ENCODE results near the gene SLC34A1. TPM values are rescaled to one million over a fixed set of nuclear protein-coding genes. Genes with fewer than 3 reads are reported as not detected.
"Not testable (repeated sequence)": the region's sequence is repeated elsewhere in the genome, so short reads cannot be mapped to it uniquely, and the experiment has no call there.

Gene SLC34A1
- total RNA-seq, 3 donors from 2014 or later: not detected

DNA sequence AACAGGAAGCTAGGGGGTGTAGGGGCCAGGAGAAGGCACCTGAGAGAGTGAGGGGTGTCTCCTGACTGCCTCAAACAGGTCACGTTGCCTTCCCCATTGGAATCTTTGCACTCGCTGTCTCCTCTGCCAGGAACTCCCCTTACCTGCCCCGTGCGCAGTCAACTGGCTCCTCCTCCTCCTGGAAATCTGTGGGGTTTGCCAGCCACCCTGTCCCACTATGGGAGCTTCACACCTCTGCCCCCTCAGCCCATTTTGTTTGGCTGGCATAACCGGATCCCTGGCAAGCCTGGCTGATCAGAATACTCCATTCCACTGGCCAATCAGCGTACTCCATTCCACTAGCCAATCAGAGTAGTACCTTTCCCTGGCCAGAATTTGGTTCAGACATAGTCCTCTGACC lies 10.4 kb upstream of the SLC34A1 start:
- Histone ChIP-seq H3K4me1 (ENCODE audit: low read depth) (peaks cover 8% of the 10 kb centered on the region), H3K9me3 (no peaks in the 10 kb centered on the region), H3K36me3 (ENCODE audit: low read depth) (no peaks in the 10 kb centered on the region), H3K4me3 (no peak overlapping the region)
- intact Hi-C loops (cut with DNase I, micrococcal nuclease): no loop called here
- DNase-seq (no peak), ATAC-seq (no peak)
- no peak for TF ChIP-seq CTCF (IDR thresholded peaks at IDR 0.05)

DNA sequence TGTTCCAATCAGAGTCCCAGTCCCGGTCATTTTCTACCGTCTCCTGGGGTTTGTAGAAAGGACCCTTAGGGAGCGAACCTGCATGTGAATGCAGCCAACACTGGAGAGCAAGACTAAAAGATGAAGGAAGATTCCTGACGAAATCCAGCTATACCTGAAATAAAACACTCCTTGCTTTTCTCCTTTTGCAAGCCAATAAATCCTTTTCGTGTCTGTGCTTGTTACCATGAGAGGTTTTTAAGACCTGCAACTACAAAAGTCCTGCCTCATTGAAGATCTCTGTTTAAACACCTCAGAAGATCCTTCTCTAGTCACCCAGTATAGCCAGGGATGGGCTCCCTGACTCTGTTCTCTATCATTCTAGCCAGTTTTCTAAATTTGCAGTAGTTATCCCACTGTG lies 10.0 kb upstream of the SLC34A1 start:
- H3K4me1 ChIP-seq (ENCODE audit: low read depth): peaks cover 8% of the 10 kb centered on the region
- DNase-seq (no peak), ATAC-seq (no peak)
- H3K9me3 ChIP-seq: no peaks in the 10 kb centered on the region
- intact Hi-C loops (cut with DNase I, micrococcal nuclease): no loop called here
- no peak overlapping the region for H3K4me3 ChIP-seq
- H3K36me3 ChIP-seq (ENCODE audit: low read depth): no peaks in the 10 kb centered on the region
- no peak for TF ChIP-seq CTCF (IDR thresholded peaks at IDR 0.05)

DNA sequence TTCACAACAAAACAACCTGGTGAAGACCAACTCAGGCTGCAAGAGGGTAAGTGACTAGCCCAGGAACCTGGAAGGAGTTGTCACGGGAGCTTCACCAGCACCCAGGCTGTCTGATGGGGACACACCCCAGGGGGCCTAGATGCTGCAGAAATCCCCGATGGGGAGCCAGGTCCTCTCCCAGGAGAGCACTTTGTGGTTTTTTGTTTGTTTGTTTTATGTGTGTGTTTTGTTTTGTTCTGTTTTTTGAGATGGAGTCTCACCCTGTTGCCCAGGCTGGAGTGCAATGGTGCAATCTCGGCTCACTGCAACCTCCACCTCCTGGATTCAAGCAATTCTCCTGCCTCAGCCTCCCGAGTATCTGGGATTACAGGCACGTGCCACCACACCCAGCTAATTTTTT lies 8.7 kb upstream of the SLC34A1 start:
- intact Hi-C loops (cut with DNase I, micrococcal nuclease); H3K4me1 ChIP-seq (ENCODE audit: low read depth); H3K9me3 ChIP-seq; H3K4me3 ChIP-seq; DNase-seq; H3K36me3 ChIP-seq (ENCODE audit: low read depth); ATAC-seq: not testable (repeated sequence)

DNA sequence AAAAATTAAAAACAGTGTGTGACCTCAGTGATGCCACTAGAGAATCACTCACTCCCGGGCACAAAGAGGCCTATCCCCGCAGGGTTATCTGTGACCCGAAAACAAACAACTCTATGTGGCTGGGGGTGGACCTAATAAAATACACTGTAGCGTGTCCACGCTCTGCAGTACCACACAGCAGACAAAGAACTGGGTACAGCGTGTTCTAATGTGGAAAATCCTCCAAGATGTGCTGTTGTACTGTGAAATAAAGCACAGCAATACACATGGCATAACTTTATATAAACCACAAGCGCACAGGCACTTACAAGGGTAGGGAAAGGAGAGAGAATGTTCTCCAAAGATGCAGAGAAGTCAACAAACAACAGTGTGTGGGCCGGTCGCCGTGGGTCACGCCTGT lies 8.1 kb upstream of the SLC34A1 start:
- Histone ChIP-seq H3K4me1 (ENCODE audit: low read depth) (peaks cover 3% of the 10 kb centered on the region), H3K36me3 (ENCODE audit: low read depth) (no peaks in the 10 kb centered on the region), H3K9me3 (no peaks in the 10 kb centered on the region), H3K4me3 (no peak overlapping the region)
- DNase-seq: no peak
- no peak for TF ChIP-seq CTCF (IDR thresholded peaks at IDR 0.05)
- intact Hi-C loops (cut with DNase I, micrococcal nuclease): no loop called here
- ATAC-seq: no peak

DNA sequence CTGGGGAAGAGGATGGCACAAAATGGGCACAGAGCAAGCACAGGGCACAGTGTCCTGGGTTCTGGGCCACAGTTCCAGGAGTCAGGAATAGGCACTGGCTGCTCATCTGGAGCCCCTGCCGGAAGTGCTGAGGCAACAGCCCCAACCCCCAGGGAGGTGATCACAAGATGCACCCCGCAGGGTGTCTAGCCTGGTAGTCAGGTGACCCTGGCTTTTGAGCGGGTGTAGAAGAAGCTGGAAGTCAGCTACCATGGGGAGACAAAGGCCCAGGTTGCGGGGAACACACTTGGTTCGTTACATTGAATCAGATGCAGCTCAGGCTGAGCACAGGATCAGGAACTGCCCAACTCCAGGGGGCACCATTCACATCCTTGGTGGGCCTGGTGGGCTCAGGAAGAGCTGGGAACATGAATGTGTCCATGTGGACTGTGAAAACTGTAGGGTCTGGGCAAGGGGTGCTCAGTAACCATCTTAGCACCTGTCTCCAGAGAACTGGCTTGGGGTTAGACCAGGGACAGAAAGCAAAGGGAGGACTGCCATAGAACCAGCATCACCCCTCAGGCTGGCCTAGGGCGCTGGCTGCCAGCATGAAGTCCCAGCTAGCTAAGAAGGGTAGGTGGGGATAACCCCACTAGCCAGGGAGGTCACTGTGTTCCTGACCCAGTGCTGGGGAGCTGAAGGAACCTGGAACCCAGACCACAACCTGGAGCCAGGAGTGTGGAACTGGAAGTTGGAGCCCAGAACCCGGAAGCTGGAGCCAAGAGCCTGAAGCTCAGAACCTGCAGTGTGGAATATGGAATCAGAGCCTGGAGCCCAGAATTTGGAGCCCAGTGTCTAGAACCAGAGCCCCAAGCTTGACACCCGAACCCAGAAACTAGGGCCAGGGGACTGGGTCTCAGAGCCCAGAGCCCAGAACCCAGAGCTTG lies 6.1 kb upstream of the SLC34A1 start:
- intact Hi-C loops (cut with DNase I, micrococcal nuclease): no loop called here
- H3K4me1 ChIP-seq (ENCODE audit: low read depth): no peaks in the 10 kb centered on the region
- no peak for ATAC-seq
- H3K9me3 ChIP-seq: no peaks in the 10 kb centered on the region
- no peaks in the 10 kb centered on the region for H3K36me3 ChIP-seq (ENCODE audit: low read depth)
- DNase-seq: no peak
- TF ChIP-seq CTCF (IDR thresholded peaks at IDR 0.05): no peak
- no peak overlapping the region for H3K4me3 ChIP-seq

Data from mucosa of descending colon (tissue), 3 donors.